KOPT-K1 (cell line): ENCODE results near the gene DUSP12.

Source experiments
- H3K27ac ChIP-seq: fragments of 200-600 bp; sonication (generic); 2 replicates; pipeline ENCODE4 v1.5.1; 2016; ENCODE audit warnings: antibody characterized with exemption, mild to moderate bottlenecking, low read depth, low read length; ENCODE audit not compliant: poor library complexity, severe bottlenecking
- H3K36me3 ChIP-seq: fragments of 200-600 bp; sonication (generic); 2 replicates; pipeline ENCODE4 v1.5.1; 2017; ENCODE audit warnings: antibody characterized with exemption, mild to moderate bottlenecking, low read length, moderate library complexity; ENCODE audit not compliant: insufficient read depth
- H3K9me3 ChIP-seq: fragments of 200-600 bp; sonication (generic); 2 replicates; pipeline ENCODE4 v1.5.1; 2017; ENCODE audit warnings: antibody characterized with exemption, low read length, mild to moderate bottlenecking; ENCODE audit not compliant: insufficient read depth, poor library complexity, severe bottlenecking

DUSP12 gene

GRCh38 chr1:161749509-161750407 lies at the start of gene DUSP12:
Gene DUSP12, plus strand, starts transcription at chr1:161749786. Its CDS starts 16 bp downstream, at chr1:161749802.
- H3K36me3 ChIP-seq: peaks cover 37% of the 10 kb centered on the region
- H3K27ac ChIP-seq: peak within 1 kb of the TSS; percentile 83
- H3K9me3 ChIP-seq: no peaks in the 10 kb centered on the region

- H3K36me3 ChIP-seq: no peaks in the 10 kb centered on the region
- no peaks in the 10 kb centered on the region for H3K9me3 ChIP-seq
- no peak overlapping the region for H3K27ac ChIP-seq
Measured at GRCh38 chr1:161702250-161702649, 47.3 kb upstream of the DUSP12 start.

- Histone ChIP-seq H3K36me3 (no peaks in the 10 kb centered on the region), H3K27ac (no peak overlapping the region), H3K9me3 (no peaks in the 10 kb centered on the region)
Measured at GRCh38 chr1:161705537-161705936, 44.0 kb upstream of the DUSP12 start.

GRCh38 chr1:161706113-161706481 lies 43.5 kb upstream of the DUSP12 start:
- Histone ChIP-seq H3K36me3 (no peaks in the 10 kb centered on the region), H3K27ac (no peak overlapping the region), H3K9me3 (no peaks in the 10 kb centered on the region)

GRCh38 chr1:161706482-161707347 lies 42.9 kb upstream of the DUSP12 start, which contains the start of gene FCRLA:
Gene FCRLA, plus strand, starts transcription at chr1:161707229. Its CDS starts 36 bp downstream, at chr1:161707265.
- Histone ChIP-seq H3K27ac (no peak within 1 kb of the TSS), H3K36me3 (no peaks in the 10 kb centered on the region), H3K9me3 (no peaks in the 10 kb centered on the region)

GRCh38 chr1:161707503-161707902 lies 42.1 kb upstream of the DUSP12 start:
- H3K9me3 ChIP-seq: no peaks in the 10 kb centered on the region
- H3K36me3 ChIP-seq: no peaks in the 10 kb centered on the region
- no peak overlapping the region for H3K27ac ChIP-seq

- Histone ChIP-seq H3K36me3 (no peaks in the 10 kb centered on the region), H3K9me3 (no peaks in the 10 kb centered on the region), H3K27ac (no peak overlapping the region)
Measured at GRCh38 chr1:161709373-161709772, 40.2 kb upstream of the DUSP12 start.

GRCh38 chr1:161710560-161710959 lies 39.0 kb upstream of the DUSP12 start:
- Histone ChIP-seq H3K9me3 (no peaks in the 10 kb centered on the region), H3K27ac (no peak overlapping the region), H3K36me3 (no peaks in the 10 kb centered on the region)

GRCh38 chr1:161718559-161719324 lies 30.8 kb upstream of the DUSP12 start:
- H3K9me3 ChIP-seq: no peaks in the 10 kb centered on the region
- H3K27ac ChIP-seq: no peak overlapping the region

GRCh38 chr1:161719325-161719611 lies 30.3 kb upstream of the DUSP12 start:
- H3K27ac ChIP-seq: no peak overlapping the region
- no peaks in the 10 kb centered on the region for H3K36me3 ChIP-seq
- H3K9me3 ChIP-seq: no peaks in the 10 kb centered on the region

More at GRCh38 chr1:161718559-161719324, 30.8 kb upstream of the DUSP12 start:
- no peaks in the 10 kb centered on the region for H3K36me3 ChIP-seq

GRCh38 chr1:161720422-161720821 lies 29.2 kb upstream of the DUSP12 start:
- Histone ChIP-seq H3K27ac (no peak overlapping the region), H3K36me3 (no peaks in the 10 kb centered on the region), H3K9me3 (no peaks in the 10 kb centered on the region)

- no peaks in the 10 kb centered on the region for H3K9me3 ChIP-seq
- H3K27ac ChIP-seq: no peak within 1 kb of the TSS
- H3K36me3 ChIP-seq: no peaks in the 10 kb centered on the region
Measured at GRCh38 chr1:161720956-161721737, 28.4 kb upstream of the DUSP12 start, which contains the start of gene FCRLB. Gene FCRLB, plus strand, starts transcription at chr1:161721544. Its CDS starts 1,129 bp downstream, at chr1:161722673.

GRCh38 chr1:161721738-161722343 lies 27.7 kb upstream of the DUSP12 start:
- no peak overlapping the region for H3K27ac ChIP-seq

GRCh38 chr1:161722406-161722805 lies 27.2 kb upstream of the DUSP12 start:
- Histone ChIP-seq H3K9me3 (no peaks in the 10 kb centered on the region), H3K27ac (no peak overlapping the region), H3K36me3 (no peaks in the 10 kb centered on the region)

More at GRCh38 chr1:161721738-161722343, 27.7 kb upstream of the DUSP12 start:
- no peaks in the 10 kb centered on the region for H3K9me3 ChIP-seq
- no peaks in the 10 kb centered on the region for H3K36me3 ChIP-seq
